AG10803 (cell line): ENCODE measurements around the gene ATP8A2.

Experiments
- DNase-seq: peaks from one replicate; pipeline ENCODE4 v3.0.0; 2010; ENCODE audit warnings: low read depth
- H3K4me3 ChIP-seq: 2 replicates; pipeline ENCODE4 v1.5.1; 2011; ENCODE audit warnings: mild to moderate bottlenecking, low read length, control low read depth
- TF ChIP-seq, protein P1 (sequence below): conservative IDR thresholded peaks from 2 replicates; pipeline ENCODE4 v1.5.1; 2011; ENCODE audit warnings: mild to moderate bottlenecking, low read length, control low read depth, inconsistent platforms

The ATP8A2 gene

DNA sequence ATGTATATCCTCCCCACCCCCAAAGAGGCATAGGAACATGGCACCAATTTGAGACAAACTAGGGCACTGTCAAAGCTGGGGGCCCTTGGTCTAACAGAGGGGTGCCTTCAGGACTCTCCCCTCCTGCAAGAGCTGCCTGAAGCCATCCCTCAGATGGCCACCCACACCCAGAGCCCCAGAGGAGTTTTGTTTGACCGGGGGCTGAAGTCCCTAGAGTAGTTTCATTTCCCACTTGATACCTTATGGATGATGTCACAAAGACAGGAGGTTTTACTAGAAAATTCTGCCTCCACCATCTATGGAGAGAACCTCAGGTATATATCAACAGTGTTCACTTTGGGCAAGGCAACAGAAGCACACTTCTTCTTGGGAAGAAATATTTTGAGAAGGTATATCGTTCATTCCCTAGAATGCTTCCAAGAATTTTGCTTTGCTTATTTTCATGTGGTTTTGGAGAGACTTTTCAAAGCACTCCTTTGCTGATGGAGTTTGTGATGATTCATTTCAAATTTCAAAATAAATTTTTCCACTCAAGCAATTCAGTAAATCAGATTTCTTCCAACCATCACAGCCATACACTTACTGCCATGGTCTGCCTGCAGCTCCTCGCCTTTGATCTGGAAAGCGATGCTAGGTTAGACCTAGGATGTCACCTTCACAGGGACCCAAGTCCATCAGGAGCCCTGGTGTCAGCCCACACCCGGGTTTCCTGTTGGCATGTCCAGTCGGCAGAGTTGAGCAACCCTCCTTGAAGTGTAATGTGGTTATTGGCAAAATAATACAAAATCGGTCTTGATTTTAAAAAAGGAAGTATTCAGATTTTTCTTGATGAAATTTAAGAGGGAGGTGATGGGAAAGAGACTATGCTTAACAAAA, 473.0 kb downstream of the ATP8A2 start:
- DNase-seq: no peak
- TF ChIP-seq, protein P1, sequence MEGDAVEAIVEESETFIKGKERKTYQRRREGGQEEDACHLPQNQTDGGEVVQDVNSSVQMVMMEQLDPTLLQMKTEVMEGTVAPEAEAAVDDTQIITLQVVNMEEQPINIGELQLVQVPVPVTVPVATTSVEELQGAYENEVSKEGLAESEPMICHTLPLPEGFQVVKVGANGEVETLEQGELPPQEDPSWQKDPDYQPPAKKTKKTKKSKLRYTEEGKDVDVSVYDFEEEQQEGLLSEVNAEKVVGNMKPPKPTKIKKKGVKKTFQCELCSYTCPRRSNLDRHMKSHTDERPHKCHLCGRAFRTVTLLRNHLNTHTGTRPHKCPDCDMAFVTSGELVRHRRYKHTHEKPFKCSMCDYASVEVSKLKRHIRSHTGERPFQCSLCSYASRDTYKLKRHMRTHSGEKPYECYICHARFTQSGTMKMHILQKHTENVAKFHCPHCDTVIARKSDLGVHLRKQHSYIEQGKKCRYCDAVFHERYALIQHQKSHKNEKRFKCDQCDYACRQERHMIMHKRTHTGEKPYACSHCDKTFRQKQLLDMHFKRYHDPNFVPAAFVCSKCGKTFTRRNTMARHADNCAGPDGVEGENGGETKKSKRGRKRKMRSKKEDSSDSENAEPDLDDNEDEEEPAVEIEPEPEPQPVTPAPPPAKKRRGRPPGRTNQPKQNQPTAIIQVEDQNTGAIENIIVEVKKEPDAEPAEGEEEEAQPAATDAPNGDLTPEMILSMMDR: no peak
- no peak overlapping the region for H3K4me3 ChIP-seq

DNA sequence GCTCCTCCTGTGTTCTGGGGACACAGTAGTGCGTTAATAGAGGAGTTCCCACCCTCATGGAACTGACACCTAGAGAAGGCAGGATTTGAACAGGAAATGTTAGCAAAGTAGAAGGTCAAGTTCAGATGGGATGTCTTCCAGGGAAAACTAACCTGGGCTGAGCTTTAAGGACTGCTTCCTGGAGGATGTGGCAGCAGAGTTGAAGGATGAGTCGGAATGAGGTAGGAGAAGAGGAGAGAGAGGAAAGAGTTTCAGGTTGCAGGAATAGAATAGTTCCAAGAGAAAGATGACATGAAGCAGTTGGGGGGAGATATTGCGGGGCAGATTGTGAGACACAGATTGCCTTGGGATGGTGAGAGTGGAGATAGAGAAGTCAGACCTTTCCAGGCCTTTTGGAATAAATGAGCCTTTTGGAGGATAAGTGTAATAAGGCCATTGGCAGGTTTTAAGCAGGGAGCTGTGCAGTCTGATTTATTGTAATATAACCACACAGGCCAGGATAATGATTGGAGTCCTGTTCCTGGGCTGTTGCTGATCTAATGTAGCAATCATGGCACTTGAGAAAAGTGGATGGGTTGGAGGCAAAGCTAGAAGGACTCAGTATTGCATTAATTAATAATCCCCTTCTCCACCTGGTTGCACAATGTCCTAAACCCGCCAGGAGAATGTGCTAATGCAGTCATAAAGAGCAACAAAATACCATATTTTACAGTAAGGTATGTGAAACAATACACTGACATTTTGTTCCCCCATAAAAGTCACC, 474.6 kb downstream of the ATP8A2 start:
- H3K4me3 ChIP-seq: no peak overlapping the region
- DNase-seq: no peak
- TF ChIP-seq, protein P1: no peak

DNA sequence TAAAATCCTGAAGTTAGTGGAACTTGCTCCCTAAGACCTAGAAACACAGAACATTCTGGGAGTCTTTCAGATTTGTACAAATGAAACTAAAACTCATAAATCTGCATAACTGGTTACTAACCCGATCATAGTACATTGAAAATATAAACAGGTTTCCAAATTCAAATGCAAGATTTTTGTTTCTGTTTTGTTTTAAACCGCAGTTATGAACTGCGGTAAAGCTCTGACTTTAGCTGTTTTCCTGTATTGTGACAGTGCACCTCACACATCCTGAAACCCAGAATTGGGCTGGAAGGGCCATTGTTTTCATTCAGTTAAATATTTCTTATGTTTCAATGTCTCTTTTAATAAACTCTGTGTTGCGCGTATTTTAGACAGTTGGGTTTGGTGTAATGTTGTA, 475.4 kb downstream of the ATP8A2 start:
- H3K4me3 ChIP-seq: no peak overlapping the region
- TF ChIP-seq, protein P1: no peak
- DNase-seq: no peak

DNA sequence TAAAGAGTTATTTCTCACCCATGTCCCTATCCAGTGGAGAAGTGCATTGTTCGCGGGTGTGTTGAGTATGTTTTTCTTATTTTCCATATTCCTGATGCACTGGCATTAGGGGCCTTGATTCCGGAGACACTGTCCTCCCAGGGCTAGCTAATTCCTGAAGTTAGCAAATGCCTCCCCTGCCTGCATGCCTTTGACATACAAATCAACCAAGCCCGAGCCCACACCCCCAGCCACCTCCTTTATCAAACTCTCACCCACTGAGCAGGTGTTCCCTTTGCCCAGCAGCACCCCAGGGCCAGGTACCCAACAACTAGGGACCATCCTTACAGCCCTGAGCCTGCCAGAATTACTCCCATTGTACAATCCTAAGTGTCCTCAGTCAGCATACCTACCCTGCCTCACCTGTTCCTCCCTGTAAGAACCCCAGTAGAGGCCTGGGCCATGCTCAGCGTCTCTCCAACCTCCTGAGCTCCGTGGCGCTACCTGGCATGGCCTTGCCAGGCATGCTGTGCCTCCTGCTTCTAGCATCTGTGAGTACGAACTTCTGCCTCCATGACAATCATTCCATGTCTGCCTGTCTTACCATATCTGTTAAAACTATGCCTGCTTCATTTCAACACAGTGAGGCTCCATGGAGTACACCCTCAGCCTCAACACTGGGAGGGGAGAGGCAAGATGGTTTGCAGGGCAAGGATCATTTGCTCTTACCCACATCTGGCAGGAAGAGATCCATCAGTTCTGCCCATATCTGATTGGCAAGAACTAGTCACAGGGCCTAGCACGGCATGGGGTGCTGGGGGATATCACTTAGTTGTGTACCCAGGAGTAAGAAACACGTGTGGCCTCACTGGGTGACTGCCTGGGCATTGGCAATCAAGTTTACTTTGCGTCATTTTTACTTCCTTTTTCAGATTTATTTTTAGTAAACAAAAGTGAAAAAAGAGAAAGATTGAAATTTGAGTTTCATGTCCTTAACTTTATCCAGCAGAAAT, 476.2 kb downstream of the ATP8A2 start:
- no peak overlapping the region for H3K4me3 ChIP-seq
- DNase-seq: no peak
- TF ChIP-seq, protein P1: no peak

DNA sequence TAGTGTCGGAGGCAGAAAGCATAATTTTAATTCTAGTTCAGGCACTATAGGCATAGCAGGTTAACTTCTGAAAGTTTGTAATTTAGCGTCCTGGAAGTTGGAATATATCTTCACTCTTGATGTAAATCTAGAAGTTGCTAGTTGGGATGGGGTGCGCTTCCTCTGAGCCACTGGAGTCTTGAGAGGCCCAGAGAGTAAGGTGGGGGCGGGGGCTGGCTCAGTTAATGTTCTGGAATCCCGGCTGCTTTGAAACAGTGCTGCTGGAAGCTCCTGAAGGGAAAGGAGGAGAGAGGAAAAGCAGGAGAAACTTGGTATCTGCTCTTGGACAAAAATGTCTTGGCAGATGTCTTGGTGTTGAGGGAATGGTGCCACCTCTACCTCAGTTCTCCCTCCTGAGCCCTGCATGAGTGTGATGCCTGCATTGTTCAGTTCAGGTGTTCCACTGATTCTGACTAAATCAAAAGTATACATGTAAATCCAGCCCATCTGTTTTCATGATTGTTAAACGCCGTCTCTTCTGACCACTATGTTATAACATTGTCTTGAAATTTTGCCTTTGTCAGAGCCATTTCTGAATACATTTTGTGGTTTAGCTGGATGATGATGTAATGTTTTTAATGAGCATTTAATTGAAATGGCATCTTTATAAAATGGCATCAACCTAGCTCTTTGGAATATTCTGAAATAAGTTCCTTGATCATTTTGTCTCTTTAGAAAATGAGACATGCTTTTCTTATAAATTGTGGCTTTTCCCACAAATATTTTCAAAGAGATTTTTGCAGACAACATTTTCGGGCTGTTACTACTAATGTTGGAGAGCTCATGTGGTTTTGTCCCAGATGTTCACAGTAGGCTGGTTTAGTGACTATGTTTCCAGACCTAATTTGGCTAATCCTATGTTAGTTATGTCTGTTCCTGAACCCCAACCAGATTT, 477.3 kb downstream of the ATP8A2 start:
- DNase-seq: peak; percentile 5
- H3K4me3 ChIP-seq: no peak overlapping the region
- TF ChIP-seq, protein P1: no peak

DNA sequence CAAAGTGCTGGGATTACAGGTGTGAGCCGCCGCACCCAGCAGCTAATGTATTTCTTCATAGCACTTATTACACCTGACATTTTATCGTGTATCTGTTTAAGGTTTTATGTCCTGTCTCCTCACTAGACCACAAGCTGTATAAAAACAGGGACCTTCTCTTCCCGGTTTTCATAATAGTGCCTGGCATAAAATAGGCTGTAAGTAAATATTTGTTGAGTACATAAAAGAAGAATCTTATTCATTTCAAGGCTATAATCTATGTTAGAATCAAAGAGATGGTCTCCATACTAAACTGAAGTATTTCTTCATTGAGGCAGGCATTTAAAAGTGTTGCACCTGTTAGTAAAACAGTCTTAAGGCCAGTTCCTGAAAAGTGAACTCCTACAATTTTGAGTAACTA, 486.1 kb downstream of the ATP8A2 start:
- DNase-seq: no peak
- TF ChIP-seq, protein P1: no peak
- H3K4me3 ChIP-seq: no peak overlapping the region
